Stimulated activated CD8-positive, alpha-beta memory T cell treated with anti-CD3 and anti-CD28 coated beads, Interleukin-12 subunit alpha, Interleukin-12 subunit beta, amount 100 ng/mL, for 24 hours (primary cell): ENCODE results near the gene USP40.

Source experiments
- DNase-seq: peaks from one replicate; pipeline ENCODE4 v3.0.0-alpha.2; 2020; ENCODE audit errors: extremely low read depth

The USP40 gene

GRCh38 chr2:233476063-233476410, 90.5 kb downstream of the USP40 start:
- DNase-seq = no peak

GRCh38 chr2:233474308-233475160, 92.0 kb downstream of the USP40 start:
- DNase-seq = no peak

- no peak for DNase-seq
Measured at GRCh38 chr2:233473878-233474277, 92.7 kb downstream of the USP40 start.

- DNase-seq = no peak
Measured at GRCh38 chr2:233473386-233473791, 93.2 kb downstream of the USP40 start.

- DNase-seq = no peak
Measured at GRCh38 chr2:233471291-233472035, 95.1 kb downstream of the USP40 start.

- DNase-seq = no peak
Measured at GRCh38 chr2:233470839-233471238, 95.7 kb downstream of the USP40 start.

GRCh38 chr2:233470011-233470687, 96.4 kb downstream of the USP40 start:
- no peak for DNase-seq

GRCh38 chr2:233469261-233470010, 97.1 kb downstream of the USP40 start:
- no peak for DNase-seq

- no peak for DNase-seq
Measured at GRCh38 chr2:233468741-233469110, 97.9 kb downstream of the USP40 start.

GRCh38 chr2:233468047-233468740, 98.4 kb downstream of the USP40 start:
- no peak for DNase-seq

GRCh38 chr2:233466991-233467603, 99.5 kb downstream of the USP40 start:
- DNase-seq = no peak

GRCh38 chr2:233464531-233465240, 101.9 kb downstream of the USP40 start:
- DNase-seq = no peak

- DNase-seq = no peak
Measured at GRCh38 chr2:233464056-233464455, 102.5 kb downstream of the USP40 start.

- no peak for DNase-seq
Measured at GRCh38 chr2:233463586-233463985, 103.0 kb downstream of the USP40 start.

- no peak for DNase-seq
Measured at GRCh38 chr2:233462826-233463470, 103.6 kb downstream of the USP40 start.

GRCh38 chr2:233462202-233462785, 104.3 kb downstream of the USP40 start:
- no peak for DNase-seq

- no peak for DNase-seq
Measured at GRCh38 chr2:233461481-233461891, 105.1 kb downstream of the USP40 start.

- no peak for DNase-seq
Measured at GRCh38 chr2:233460726-233461441, 105.7 kb downstream of the USP40 start.

GRCh38 chr2:233459426-233459825, 107.2 kb downstream of the USP40 start:
- no peak for DNase-seq
